Activated CD8-positive, alpha-beta memory T cell treated with anti-CD3 and anti-CD28 coated beads, Interleukin-2, amount 50 U/mL, for 1 hour (primary cell): ENCODE data around the gene ARHGAP4.

ENCODE experiments used
- DNase-seq: peaks from one replicate; pipeline ENCODE4 v3.0.0-alpha.2; 2020; ENCODE audit errors: extremely low read depth

Gene ARHGAP4

DNA sequence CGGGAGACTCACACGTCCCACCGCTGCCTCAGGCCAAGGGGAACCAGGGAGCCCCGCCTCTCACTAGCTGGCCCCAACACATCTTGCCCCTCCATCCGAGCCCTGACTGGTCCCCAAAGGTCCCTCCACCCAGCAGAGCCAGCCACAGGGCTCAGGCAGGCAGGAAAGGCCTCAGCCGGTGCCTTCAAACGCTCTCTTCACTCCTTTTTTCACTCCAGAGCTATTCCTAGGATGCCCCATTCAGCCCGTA, 1.5 kb upstream of the ARHGAP4 start:
- DNase-seq = no peak

DNA sequence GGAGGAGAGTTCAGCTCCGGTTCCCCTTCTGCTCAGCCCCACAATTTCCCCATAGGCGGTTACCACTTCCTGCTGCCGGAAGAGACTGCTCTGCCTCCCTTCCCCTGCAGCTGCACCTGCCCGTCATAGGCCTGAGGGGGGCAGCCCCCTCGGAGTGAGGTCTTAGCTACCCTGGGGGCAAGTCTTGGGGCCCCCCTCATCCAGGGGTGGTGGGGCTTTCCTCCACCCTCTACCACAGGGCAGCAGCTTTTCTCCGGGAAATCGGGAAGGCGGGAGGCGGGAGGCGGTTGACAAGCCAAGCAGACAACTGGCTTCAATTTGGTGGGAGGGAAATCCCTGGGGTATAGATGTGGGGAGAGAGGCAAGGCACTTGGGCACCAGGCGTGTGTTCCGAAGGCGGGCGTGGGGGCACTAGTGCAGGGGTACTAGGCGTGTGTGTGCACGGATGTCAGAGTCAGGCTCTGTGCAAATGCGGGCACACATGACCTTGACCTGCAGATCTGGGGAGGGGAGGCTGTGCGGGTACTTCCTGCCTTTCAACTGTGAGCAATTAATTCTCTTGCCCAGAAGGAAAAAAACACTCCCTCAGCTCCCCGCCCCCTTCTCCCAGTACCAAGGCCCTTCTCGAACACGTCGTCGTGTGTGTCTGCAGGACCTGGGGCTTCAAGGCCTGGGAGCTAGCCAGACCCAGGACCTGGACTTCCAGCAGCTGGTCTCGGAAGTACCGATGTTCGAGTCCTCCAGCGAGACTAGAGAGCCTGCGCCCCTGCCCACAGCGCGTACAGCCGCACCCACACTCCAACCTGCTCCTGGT, 1.0 kb upstream of the ARHGAP4 start:
- DNase-seq = peak; percentile 57

DNA sequence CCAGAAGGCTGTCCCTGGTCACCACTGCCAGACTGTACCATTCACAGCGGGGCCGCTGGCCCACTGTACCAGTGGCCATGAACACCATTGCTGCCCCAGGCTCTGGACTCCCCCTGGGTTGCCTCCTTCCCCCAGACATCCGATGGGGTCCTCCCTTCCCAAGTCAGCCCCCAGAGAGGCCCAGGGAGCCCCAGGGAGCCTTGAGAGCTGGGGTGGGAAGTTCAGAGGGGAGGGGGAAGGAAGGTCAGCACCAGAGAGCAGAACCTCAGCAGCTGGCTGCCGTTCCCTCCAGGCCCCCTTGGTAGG, 441 bp upstream of the ARHGAP4 start:
- DNase-seq = no peak

DNA sequence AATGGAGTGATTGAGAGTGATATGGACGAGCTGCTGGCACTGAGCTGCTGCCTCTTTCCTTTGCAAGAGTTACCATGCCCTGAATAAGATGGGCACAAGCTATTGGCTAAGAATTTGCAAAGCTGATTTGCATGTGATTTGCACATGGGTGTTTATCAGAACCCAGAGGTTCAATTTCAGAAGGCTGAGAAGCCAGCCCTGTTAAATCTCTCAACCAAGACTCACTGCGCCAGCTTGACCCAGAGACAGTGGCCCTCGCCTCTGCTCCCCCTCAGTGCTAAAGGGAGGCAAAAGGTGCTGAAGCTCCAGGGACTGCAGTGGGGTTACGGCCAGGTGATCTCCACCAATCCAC, 701 bp downstream of the ARHGAP4 start:
- DNase-seq = no peak

DNA sequence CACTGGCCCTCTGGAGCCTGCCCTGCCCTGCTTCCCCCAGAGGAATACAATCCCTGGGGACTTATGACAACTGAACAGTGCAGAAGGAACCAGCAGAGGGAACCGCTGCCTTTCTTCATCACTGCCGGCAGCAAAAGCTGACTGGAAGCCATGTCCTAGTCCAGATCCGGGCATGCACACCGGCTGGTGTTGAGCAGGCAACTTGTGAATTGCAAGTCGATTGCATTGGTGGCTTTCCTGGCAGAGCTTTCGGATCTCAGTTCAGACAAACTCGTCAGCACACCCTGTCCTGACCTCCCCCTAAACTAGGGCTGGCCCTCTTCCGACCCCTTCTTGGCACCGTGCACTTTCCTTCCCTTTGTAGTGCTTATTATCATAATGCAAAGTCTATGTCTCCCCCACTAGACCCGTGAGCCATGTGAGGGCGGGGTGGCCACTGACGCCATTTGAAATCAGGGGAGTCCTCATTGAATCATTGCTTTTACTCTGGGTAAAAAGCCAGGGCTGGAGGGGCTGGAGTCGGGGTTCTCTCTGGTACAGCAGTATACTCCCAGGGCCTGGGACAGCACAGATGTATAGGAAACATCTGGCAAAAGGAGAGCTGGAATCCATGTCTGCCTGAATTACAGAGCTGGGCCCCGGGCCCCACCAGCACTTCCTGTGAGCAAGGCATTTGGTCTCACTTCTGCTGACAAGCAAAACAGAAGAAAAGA, 1.8 kb downstream of the ARHGAP4 start:
- no peak for DNase-seq

DNA sequence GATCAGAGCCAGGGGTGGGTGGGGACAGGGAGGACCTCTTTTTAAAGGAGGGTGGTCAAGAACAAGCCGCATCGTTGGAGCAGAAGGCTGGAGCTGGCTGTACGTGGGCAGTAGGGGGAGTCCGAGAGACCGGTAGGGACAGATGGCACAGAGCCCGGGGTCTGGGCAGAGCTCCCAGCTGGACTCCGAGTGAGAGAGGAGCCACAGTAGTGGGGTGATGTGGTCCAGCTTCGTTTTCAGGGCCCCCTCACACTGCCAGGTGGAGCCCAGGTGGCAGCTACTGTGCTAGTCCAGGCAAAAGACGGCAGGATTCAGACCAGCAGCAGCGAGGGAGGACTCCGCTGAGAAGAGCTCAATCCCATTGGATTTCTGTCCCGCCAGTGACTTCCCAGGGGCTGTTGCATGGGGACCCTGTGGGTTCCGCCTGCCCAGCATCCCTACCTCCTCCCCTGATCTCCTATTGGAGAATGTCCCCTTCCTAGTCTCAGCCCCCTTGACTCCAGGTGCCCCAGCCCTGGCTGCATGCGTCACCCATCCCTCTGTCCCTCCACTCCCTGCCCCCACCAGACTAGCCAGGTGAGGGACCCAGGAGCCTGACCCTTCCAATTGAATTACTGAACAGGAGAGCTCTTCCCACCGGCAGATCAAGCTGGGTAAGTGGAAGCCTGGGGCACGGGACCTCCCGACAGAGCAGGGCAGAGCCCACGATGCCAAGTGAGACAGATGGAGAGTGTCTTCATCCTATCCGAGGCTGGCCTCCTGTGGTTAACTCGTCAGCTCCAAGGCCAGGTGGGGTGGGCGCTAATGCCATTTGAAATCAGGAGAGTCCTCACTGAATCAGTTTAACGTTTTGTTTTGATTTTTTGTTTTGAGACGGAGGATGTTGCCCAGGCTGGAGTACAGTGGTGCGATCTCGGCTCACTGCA, 2.9 kb downstream of the ARHGAP4 start:
- no peak for DNase-seq

DNA sequence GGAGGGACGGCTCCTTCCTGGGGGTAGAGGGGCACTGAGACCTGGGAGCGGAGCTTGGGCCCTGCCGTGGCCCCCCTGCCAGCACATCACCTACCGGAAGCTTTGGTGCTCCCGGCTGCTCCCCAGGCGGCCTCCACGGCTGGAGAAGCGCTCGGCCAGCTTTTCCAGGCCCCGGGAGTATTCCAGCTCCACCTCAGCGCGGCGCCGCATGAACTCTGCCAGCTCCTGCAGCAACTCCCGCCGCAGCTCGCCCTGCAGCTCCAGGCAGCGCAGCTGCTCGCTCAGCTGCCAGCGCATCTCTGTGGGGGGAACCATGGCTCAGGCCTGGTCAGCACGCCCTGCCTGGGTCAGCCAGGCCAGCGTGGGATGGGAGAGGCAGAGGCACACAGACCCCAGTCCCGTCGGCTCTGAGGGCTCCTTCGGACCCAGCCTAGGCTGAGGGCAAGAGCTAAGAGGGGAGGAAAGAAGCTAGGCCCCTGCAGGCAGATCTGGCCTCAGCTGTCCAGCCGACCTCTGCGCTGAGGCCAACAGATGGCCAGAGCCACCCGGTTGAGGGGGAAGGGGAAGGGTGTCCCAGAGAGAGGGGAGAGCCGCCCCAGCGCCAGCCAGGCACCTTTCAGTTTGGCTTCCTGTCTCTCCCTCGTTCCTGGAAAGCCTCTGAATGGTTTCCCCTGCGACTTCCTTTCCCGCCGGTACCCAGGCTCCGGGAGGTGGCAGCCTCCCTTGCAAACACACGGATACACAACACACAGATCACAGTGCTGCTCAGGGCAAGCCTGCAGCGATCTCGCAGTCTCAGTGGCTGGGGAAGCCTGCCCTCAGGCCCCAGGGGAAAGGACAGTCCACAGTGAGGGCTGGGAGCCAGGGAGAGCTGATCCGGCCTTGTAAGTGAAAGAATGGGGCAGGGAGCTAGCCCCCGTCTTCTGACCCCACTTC, 4.3 kb downstream of the ARHGAP4 start:
- no peak for DNase-seq

GRCh38 chrX:153921070-153921469, 5.0 kb downstream of the ARHGAP4 start:
- no peak for DNase-seq

- no peak for DNase-seq
These were observed 5.5 kb downstream of the ARHGAP4 start for GRCh38 chrX:153920546-153920945.

- no peak for DNase-seq
These were observed 6.8 kb downstream of the ARHGAP4 start for GRCh38 chrX:153919281-153919680.

GRCh38 chrX:153917869-153918268, 8.2 kb downstream of the ARHGAP4 start:
- DNase-seq = no peak

- DNase-seq = no peak
These were observed 12.4 kb downstream of the ARHGAP4 start for GRCh38 chrX:153913701-153914100.

DNA sequence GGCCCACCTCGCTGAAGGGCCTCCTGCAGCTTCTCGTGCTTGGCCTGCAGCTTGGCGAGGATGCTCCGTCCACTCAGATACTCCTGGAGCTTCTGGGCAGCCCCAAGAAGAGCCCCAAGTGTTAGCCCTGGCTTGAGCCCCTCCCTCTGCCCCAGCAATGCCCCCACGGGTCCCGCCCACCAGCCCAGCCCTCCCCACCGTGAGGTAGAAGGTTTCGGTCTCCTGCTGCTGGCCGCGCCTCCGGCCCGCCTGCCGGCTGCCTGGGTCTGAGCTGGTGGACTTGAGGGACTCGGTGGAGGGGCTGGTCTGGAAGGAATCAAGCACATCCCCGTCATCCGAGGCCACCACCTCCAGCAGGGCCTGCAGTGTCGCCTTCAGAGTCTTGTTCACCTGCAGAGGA, 12.9 kb downstream of the ARHGAP4 start:
- no peak for DNase-seq

GRCh38 chrX:153911798-153912197, 14.3 kb downstream of the ARHGAP4 start:
- DNase-seq = no peak

- DNase-seq = no peak
These were observed 15.6 kb downstream of the ARHGAP4 start for GRCh38 chrX:153910446-153910845.

DNA sequence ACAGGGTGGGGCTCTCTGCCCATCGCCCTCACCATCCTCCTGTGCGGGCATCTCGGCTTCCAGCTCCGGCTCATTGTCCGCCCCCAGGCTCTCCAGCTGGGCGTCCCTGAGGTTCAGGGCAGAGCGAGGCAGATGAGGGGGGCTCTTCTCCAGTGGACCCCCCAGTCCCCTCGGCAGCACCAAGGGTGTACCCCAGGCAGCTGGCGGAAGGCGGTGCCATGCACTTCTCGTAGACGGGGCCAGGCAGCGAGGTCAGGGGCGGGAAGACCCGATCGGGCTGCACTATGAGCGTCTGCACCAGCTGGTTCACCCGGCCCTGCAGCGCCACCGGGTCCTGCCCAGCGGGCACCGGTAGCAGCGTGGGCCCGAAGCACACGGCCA, 16.1 kb downstream of the ARHGAP4 start:
- DNase-seq = no peak

DNA sequence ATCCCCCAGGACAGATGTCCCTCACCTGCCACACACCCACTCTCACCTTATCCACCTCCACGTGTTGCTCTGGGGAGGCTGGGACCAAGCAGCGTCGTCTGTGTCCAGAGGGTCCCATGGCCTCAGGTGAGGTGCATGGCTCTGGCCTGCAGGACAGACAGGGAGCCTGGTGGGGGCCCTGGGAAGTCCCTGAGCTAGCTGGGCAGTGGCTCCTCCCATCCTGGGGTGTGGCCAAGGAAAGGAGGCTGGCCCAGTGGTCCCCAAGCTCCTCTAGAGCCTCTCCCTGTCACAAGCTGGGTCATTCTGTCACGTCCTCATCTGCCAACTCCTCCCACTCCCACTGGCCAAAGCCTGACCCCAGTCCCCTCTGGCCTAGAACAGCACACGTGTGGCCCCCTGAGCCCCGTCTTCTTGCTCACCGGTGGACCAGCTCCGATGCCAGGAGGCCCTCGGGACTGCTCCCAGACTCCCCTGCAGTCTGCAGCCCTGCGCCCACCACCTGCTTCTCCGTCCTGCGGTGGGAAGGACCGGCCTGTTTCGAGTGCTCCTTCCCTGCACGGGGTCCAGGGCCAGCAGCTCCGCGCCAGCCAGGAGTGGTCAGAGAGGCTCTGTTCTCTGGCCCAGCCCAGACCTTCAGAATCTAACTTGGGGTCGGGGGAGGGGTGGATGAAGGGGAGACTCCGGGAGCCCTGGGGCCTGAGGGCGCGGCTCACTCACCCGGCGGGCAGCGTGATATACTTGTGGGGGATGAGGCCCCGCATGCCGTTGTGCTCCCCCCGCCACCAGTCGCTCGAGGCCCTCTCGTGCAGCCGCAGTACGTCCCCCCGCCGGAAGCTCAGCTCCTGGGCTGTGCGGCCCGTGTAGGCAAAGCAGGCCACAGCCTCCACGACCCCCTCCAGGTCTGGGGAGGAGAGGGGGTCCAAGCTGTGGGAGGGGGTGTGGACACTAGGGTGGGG, 16.8 kb downstream of the ARHGAP4 start:
- DNase-seq = no peak

- DNase-seq = no peak
These were observed 17.7 kb downstream of the ARHGAP4 start for GRCh38 chrX:153908219-153908860.

- DNase-seq = no peak
These were observed 18.6 kb downstream of the ARHGAP4 start for GRCh38 chrX:153907456-153907855.
